ENCODE measurements around the gene FSTL5.

DNA sequence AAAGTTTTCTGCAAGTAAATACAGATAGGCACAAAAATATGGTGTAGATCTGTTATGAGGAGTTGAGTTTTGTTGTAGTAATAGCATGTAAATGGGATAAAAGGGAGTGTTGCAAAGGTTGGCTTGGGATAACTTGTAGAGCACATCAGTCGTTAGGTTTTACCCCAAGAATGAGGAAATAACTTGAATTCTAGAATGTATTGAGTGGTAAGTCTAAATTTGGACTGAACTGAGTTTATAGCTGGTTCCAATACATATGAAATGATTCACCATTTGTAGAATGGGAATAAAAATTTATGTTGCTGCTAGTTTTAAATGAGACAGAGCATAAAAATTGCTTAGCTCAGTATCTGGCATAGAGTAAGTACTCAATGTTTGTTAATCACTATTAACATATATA lies 719.2 kb downstream of the FSTL5 start:
- TF ChIP-seq, protein P1, sequence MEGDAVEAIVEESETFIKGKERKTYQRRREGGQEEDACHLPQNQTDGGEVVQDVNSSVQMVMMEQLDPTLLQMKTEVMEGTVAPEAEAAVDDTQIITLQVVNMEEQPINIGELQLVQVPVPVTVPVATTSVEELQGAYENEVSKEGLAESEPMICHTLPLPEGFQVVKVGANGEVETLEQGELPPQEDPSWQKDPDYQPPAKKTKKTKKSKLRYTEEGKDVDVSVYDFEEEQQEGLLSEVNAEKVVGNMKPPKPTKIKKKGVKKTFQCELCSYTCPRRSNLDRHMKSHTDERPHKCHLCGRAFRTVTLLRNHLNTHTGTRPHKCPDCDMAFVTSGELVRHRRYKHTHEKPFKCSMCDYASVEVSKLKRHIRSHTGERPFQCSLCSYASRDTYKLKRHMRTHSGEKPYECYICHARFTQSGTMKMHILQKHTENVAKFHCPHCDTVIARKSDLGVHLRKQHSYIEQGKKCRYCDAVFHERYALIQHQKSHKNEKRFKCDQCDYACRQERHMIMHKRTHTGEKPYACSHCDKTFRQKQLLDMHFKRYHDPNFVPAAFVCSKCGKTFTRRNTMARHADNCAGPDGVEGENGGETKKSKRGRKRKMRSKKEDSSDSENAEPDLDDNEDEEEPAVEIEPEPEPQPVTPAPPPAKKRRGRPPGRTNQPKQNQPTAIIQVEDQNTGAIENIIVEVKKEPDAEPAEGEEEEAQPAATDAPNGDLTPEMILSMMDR (IDR thresholded peaks at IDR 0.05), result no peak
- TF ChIP-seq ZFX (IDR thresholded peaks at IDR 0.05; ENCODE audit: borderline replicate concordance), result no peak
